HG02798 (cell line): ENCODE data around the gene SIRPA.

Source experiments
- ATAC-seq: cut with Tn5 transposase; IDR thresholded peaks from one replicate; pipeline ENCODE4 v1.9.1; 2021; ENCODE audit warnings: mild to moderate bottlenecking; ENCODE audit not compliant: unreplicated experiment, poor library complexity

Gene SIRPA

GRCh38 chr20:1894951-1895673, at the start of gene SIRPA:
SIRPA (plus strand) TSS chr20:1895407; CDS start chr20:1895448, 41 bp downstream.
- ATAC-seq, result no peak

- no peak for ATAC-seq
Observed at GRCh38 chr20:1845701-1846100, 49.5 kb upstream of the SIRPA start.

GRCh38 chr20:1846341-1846740, 48.9 kb upstream of the SIRPA start:
- ATAC-seq, result no peak

- no peak for ATAC-seq
Observed at GRCh38 chr20:1846876-1847275, 48.3 kb upstream of the SIRPA start.

- ATAC-seq, result no peak
Observed at GRCh38 chr20:1847780-1848179, 47.4 kb upstream of the SIRPA start.

- ATAC-seq, result no peak
Observed at GRCh38 chr20:1848373-1848772, 46.8 kb upstream of the SIRPA start.

- no peak for ATAC-seq
Observed at GRCh38 chr20:1851396-1851795, 43.8 kb upstream of the SIRPA start.

GRCh38 chr20:1853473-1853872, 41.7 kb upstream of the SIRPA start:
- no peak for ATAC-seq

GRCh38 chr20:1854246-1854645, 41.0 kb upstream of the SIRPA start:
- ATAC-seq, result no peak

GRCh38 chr20:1855109-1855508, 40.1 kb upstream of the SIRPA start:
- ATAC-seq, result no peak

- ATAC-seq, result no peak
Observed at GRCh38 chr20:1855690-1856089, 39.5 kb upstream of the SIRPA start.

- ATAC-seq, result no peak
Observed at GRCh38 chr20:1856424-1856823, 38.8 kb upstream of the SIRPA start.

- no peak for ATAC-seq
Observed at GRCh38 chr20:1857466-1857865, 37.7 kb upstream of the SIRPA start.

- no peak for ATAC-seq
Observed at GRCh38 chr20:1858871-1859270, 36.3 kb upstream of the SIRPA start.

- ATAC-seq, result no peak
Observed at GRCh38 chr20:1860446-1860845, 34.8 kb upstream of the SIRPA start.

- ATAC-seq, result no peak
Observed at GRCh38 chr20:1861347-1861976, 33.7 kb upstream of the SIRPA start.

GRCh38 chr20:1861996-1862662, 33.1 kb upstream of the SIRPA start:
- ATAC-seq, result no peak

- no peak for ATAC-seq
Observed at GRCh38 chr20:1862663-1863053, 32.5 kb upstream of the SIRPA start.

- ATAC-seq, result no peak
Observed at GRCh38 chr20:1863296-1863695, 31.9 kb upstream of the SIRPA start.

GRCh38 chr20:1866834-1867233, 28.4 kb upstream of the SIRPA start:
- no peak for ATAC-seq

- ATAC-seq, result no peak
Observed at GRCh38 chr20:1867495-1868260, 27.5 kb upstream of the SIRPA start.
